ENCODE measurements around the gene ZCCHC17.

The ZCCHC17 gene

DNA sequence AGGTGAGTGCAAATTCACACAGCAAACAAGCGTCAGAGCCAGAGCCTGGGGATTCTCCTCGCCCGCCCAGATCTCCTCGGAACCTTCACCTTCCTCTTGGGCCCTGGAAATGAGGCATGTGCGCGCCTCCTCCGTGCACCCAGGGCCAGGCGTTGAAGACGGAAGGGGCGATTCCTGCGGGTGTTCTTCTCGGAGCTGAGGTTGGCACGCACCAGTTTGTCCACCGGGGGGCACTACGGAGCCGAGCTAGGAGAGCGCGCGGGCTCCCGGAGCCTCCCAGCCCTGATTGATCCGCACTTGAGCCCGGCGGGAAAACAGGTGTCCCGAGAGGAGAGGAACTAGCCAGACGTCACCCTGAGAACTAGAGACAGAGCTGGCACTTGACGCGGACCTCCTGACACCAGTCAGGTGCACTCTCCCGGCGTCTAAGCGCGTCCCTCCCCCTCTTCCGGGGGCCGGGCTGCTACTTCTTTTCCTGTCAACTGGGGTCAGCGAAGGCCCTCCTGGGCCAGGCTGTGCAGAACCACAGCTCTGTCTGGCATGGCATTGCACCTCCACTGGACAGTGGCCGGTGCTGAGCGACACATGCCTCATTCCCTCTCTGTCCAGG, 97.9 kb downstream of the ZCCHC17 start:
- H2BK5ac ChIP-seq (ENCODE audit: low read length) = no peak overlapping the region
- H3K23ac ChIP-seq (ENCODE audit: low read depth, low read length, poor library complexity) = peak overlapping the region; percentile 1
- H3K9me3 ChIP-seq (replicated peaks in 1 of 2; ENCODE audit: control insufficient read depth in 2 of 2, insufficient read depth in 1 of 2, low read depth in 1 of 2, low read length in 2 of 2) = no peaks in the 10 kb centered on the region
- H2BK15ac ChIP-seq (ENCODE audit: low read length) = no peak overlapping the region
- H2BK12ac ChIP-seq (ENCODE audit: low read length) = no peak overlapping the region
- H3K14ac ChIP-seq (ENCODE audit: low read length) = no peak overlapping the region
- no peaks in the 10 kb centered on the region for H3K79me1 ChIP-seq (ENCODE audit: low read depth, low read length)
- H3K4ac ChIP-seq (ENCODE audit: low read length) = no peak overlapping the region
- H3K27me3 ChIP-seq (ENCODE audit: control insufficient read depth in 3 of 3, insufficient read depth in 3 of 3, low read depth in 1 of 3, low read length in 3 of 3) = no peaks in the 10 kb centered on the region
- no peak overlapping the region for H4K8ac ChIP-seq (ENCODE audit: low read depth, low read length)
- H3K4me2 ChIP-seq (ENCODE audit: insufficient read depth, low read length, poor library complexity, severe bottlenecking) = peak overlapping the region; percentile 63
- no peak overlapping the region for H3K27ac ChIP-seq (replicated peaks; ENCODE audit: low read length)
- peak overlapping the region; percentile 92 for H2AFZ ChIP-seq (ENCODE audit: low read length)
- no peak overlapping the region for H4K91ac ChIP-seq (ENCODE audit: low read depth, low read length, poor library complexity)
- H3K18ac ChIP-seq (ENCODE audit: low read length) = peak overlapping the region; percentile 44
- peak overlapping the region; percentile 46 to 66 for H3K4me3 ChIP-seq (ENCODE audit: low read length in 2 of 2)
- peaks cover 2 to 10% of the 10 kb centered on the region in 2 donors for H3K4me1 ChIP-seq (ENCODE audit: control insufficient read depth in 2 of 2, insufficient read depth in 1 of 2, low read depth in 1 of 2, low read length in 2 of 2)
- no CpG with 5 or more reads among the region's 36 CpGs for WGBS, 2 donors (ENCODE audit: extremely low coverage in 2 of 2, insufficient read length in 2 of 2, insufficient replicate concordance in 1 of 2)
- no peak overlapping the region for H2BK120ac ChIP-seq (ENCODE audit: low read depth, low read length)
- no peaks in the 10 kb centered on the region for H3K36me3 ChIP-seq (replicated peaks in 1 of 2; ENCODE audit: control insufficient read depth in 2 of 2, insufficient read depth in 2 of 2, low read length in 2 of 2)
- no peak overlapping the region for H3K9ac ChIP-seq (ENCODE audit: low read depth, low read length, poor library complexity)
- H2AK5ac ChIP-seq (ENCODE audit: low read depth, low read length) = peak overlapping the region; percentile 81
- DNase-seq (ENCODE audit: low spot score) = peak; percentile 79

GRCh38 chr1:31396633-31397351, 100.0 kb downstream of the ZCCHC17 start:
- H3K27ac ChIP-seq (replicated peaks; ENCODE audit: low read length) = no peak overlapping the region
- no peak overlapping the region for H2BK15ac ChIP-seq (ENCODE audit: low read length)
- H3K79me1 ChIP-seq (ENCODE audit: low read depth, low read length) = no peaks in the 10 kb centered on the region
- H2AK5ac ChIP-seq (ENCODE audit: low read depth, low read length) = peak overlapping the region; percentile 66
- no peak overlapping the region for H2BK5ac ChIP-seq (ENCODE audit: low read length)
- H2AFZ ChIP-seq (ENCODE audit: low read length) = no peak overlapping the region
- H3K9me3 ChIP-seq (replicated peaks in 1 of 2; ENCODE audit: control insufficient read depth in 2 of 2, insufficient read depth in 1 of 2, low read depth in 1 of 2, low read length in 2 of 2) = no peaks in the 10 kb centered on the region
- H2BK12ac ChIP-seq (ENCODE audit: low read length) = no peak overlapping the region
- H3K18ac ChIP-seq (ENCODE audit: low read length) = no peak overlapping the region
- H3K23ac ChIP-seq (ENCODE audit: low read depth, low read length, poor library complexity) = no peak overlapping the region
- no peaks in the 10 kb centered on the region for H3K36me3 ChIP-seq (replicated peaks in 1 of 2; ENCODE audit: control insufficient read depth in 2 of 2, insufficient read depth in 2 of 2, low read length in 2 of 2)
- no peak overlapping the region for H3K9ac ChIP-seq (ENCODE audit: low read depth, low read length, poor library complexity)
- no peak overlapping the region for H4K8ac ChIP-seq (ENCODE audit: low read depth, low read length)
- H3K27me3 ChIP-seq (ENCODE audit: control insufficient read depth in 3 of 3, insufficient read depth in 3 of 3, low read depth in 1 of 3, low read length in 3 of 3) = no peaks in the 10 kb centered on the region
- H3K4me3 ChIP-seq (ENCODE audit: low read length in 2 of 2) = peak overlapping the region in 1 of 2 donors; percentile 13
- H3K4ac ChIP-seq (ENCODE audit: low read length) = no peak overlapping the region
- H4K91ac ChIP-seq (ENCODE audit: low read depth, low read length, poor library complexity) = no peak overlapping the region
- no peak overlapping the region for H3K14ac ChIP-seq (ENCODE audit: low read length)
- WGBS, 2 donors (ENCODE audit: extremely low coverage in 2 of 2, insufficient read length in 2 of 2, insufficient replicate concordance in 1 of 2) = no CpG with 5 or more reads among the region's 3 CpGs
- H3K4me1 ChIP-seq (ENCODE audit: control insufficient read depth in 2 of 2, insufficient read depth in 1 of 2, low read depth in 1 of 2, low read length in 2 of 2) = peaks cover 2 to 10% of the 10 kb centered on the region in 2 donors
- no peak overlapping the region for H3K4me2 ChIP-seq (ENCODE audit: insufficient read depth, low read length, poor library complexity, severe bottlenecking)
- no peak for DNase-seq (ENCODE audit: low spot score)
- no peak overlapping the region for H2BK120ac ChIP-seq (ENCODE audit: low read depth, low read length)

DNA sequence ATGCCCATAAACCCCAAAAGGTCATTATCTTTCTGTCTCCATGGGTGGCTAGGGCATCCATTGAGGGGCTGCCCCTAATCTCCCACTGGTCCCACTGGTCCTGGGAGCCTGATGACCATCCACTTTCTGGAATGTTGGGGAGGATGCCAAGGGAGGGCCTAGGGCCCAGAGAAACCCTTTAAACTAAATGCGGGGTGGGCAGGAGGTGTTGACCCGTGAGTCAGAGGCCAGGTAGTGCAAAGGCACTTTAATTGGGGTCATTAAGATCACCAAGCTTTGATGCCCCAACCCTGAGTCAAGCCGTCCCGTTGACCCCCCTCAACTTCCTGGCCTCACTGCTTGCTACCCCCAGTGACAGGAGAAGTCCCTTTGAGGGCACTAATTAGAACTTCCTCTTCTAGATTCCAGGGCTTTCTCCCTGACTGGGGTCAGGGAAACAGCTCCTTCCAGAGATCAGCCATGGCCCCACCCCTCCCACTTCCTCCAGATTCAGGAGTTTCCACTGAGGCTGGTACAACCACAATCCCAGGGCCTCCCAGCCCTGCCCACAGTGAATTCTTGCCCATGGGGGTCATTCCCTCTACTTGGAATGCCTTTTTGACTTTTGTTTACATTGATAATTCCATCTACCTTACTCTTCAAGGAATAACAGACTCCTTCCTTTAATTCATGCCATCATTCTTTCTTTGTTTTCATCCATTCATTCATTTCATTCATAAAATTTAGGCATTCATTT, 100.7 kb downstream of the ZCCHC17 start:
- H3K9ac ChIP-seq (ENCODE audit: low read depth, low read length, poor library complexity) = no peak overlapping the region
- H3K4me1 ChIP-seq (ENCODE audit: control insufficient read depth in 2 of 2, insufficient read depth in 1 of 2, low read depth in 1 of 2, low read length in 2 of 2) = peaks cover 2 to 10% of the 10 kb centered on the region in 2 donors

GRCh38 chr1:31398246-31398645, 101.4 kb downstream of the ZCCHC17 start:
- Histone ChIP-seq H3K9ac (ENCODE audit: low read depth, low read length, poor library complexity) (no peak overlapping the region), H4K91ac (ENCODE audit: low read depth, low read length, poor library complexity) (no peak overlapping the region), H3K4me3 (ENCODE audit: low read length in 2 of 2) (no peak overlapping the region), H2BK5ac (ENCODE audit: low read length) (no peak overlapping the region), H4K8ac (ENCODE audit: low read depth, low read length) (no peak overlapping the region), H3K27me3 (ENCODE audit: control insufficient read depth in 3 of 3, insufficient read depth in 3 of 3, low read depth in 1 of 3, low read length in 3 of 3) (no peaks in the 10 kb centered on the region), H2BK120ac (ENCODE audit: low read depth, low read length) (no peak overlapping the region), H3K27ac (replicated peaks; ENCODE audit: low read length) (no peak overlapping the region), H3K14ac (ENCODE audit: low read length) (no peak overlapping the region), H3K36me3 (replicated peaks in 1 of 2; ENCODE audit: control insufficient read depth in 2 of 2, insufficient read depth in 2 of 2, low read length in 2 of 2) (no peaks in the 10 kb centered on the region), H3K9me3 (replicated peaks in 1 of 2; ENCODE audit: control insufficient read depth in 2 of 2, insufficient read depth in 1 of 2, low read depth in 1 of 2, low read length in 2 of 2) (no peaks in the 10 kb centered on the region), H3K79me1 (ENCODE audit: low read depth, low read length) (no peaks in the 10 kb centered on the region), H3K4me2 (ENCODE audit: insufficient read depth, low read length, poor library complexity, severe bottlenecking) (no peak overlapping the region), H3K4me1 (ENCODE audit: control insufficient read depth in 2 of 2, insufficient read depth in 1 of 2, low read depth in 1 of 2, low read length in 2 of 2) (peaks cover 2 to 10% of the 10 kb centered on the region in 2 donors), H2AK5ac (ENCODE audit: low read depth, low read length) (no peak overlapping the region), H3K4ac (ENCODE audit: low read length) (no peak overlapping the region), H3K18ac (ENCODE audit: low read length) (peak overlapping the region; percentile 61), H2BK15ac (ENCODE audit: low read length) (no peak overlapping the region), H3K23ac (ENCODE audit: low read depth, low read length, poor library complexity) (no peak overlapping the region), H2BK12ac (ENCODE audit: low read length) (no peak overlapping the region), H2AFZ (ENCODE audit: low read length) (no peak overlapping the region)
- WGBS, 2 donors (ENCODE audit: extremely low coverage in 2 of 2, insufficient read length in 2 of 2, insufficient replicate concordance in 1 of 2) = no CpG with 5 or more reads among the region's 2 CpGs
- no peak for DNase-seq (ENCODE audit: low spot score)

More for the DNA sequence above, 100.7 kb downstream of the ZCCHC17 start:
- H2BK120ac ChIP-seq (ENCODE audit: low read depth, low read length) = no peak overlapping the region
- no peak overlapping the region for H3K4me3 ChIP-seq (ENCODE audit: low read length in 2 of 2)
- no peak overlapping the region for H3K4me2 ChIP-seq (ENCODE audit: insufficient read depth, low read length, poor library complexity, severe bottlenecking)
- H2BK5ac ChIP-seq (ENCODE audit: low read length) = peak overlapping the region; percentile 26
- peak overlapping the region; percentile 61 for H3K18ac ChIP-seq (ENCODE audit: low read length)
- H3K9me3 ChIP-seq (replicated peaks in 1 of 2; ENCODE audit: control insufficient read depth in 2 of 2, insufficient read depth in 1 of 2, low read depth in 1 of 2, low read length in 2 of 2) = no peaks in the 10 kb centered on the region
- no peak overlapping the region for H2AFZ ChIP-seq (ENCODE audit: low read length)
- H3K36me3 ChIP-seq (replicated peaks in 1 of 2; ENCODE audit: control insufficient read depth in 2 of 2, insufficient read depth in 2 of 2, low read length in 2 of 2) = no peaks in the 10 kb centered on the region
- WGBS, 2 donors (ENCODE audit: extremely low coverage in 2 of 2, insufficient read length in 2 of 2, insufficient replicate concordance in 1 of 2) = no CpG with 5 or more reads among the region's 4 CpGs
- H3K79me1 ChIP-seq (ENCODE audit: low read depth, low read length) = no peaks in the 10 kb centered on the region
- H2AK5ac ChIP-seq (ENCODE audit: low read depth, low read length) = peak overlapping the region; percentile 66
- H3K23ac ChIP-seq (ENCODE audit: low read depth, low read length, poor library complexity) = no peak overlapping the region
- no peak overlapping the region for H3K4ac ChIP-seq (ENCODE audit: low read length)
- no peaks in the 10 kb centered on the region for H3K27me3 ChIP-seq (ENCODE audit: control insufficient read depth in 3 of 3, insufficient read depth in 3 of 3, low read depth in 1 of 3, low read length in 3 of 3)
- DNase-seq (ENCODE audit: low spot score) = no peak
- H3K27ac ChIP-seq (replicated peaks; ENCODE audit: low read length) = no peak overlapping the region
- H3K14ac ChIP-seq (ENCODE audit: low read length) = no peak overlapping the region
- H2BK12ac ChIP-seq (ENCODE audit: low read length) = no peak overlapping the region
- no peak overlapping the region for H2BK15ac ChIP-seq (ENCODE audit: low read length)
- no peak overlapping the region for H4K8ac ChIP-seq (ENCODE audit: low read depth, low read length)
- no peak overlapping the region for H4K91ac ChIP-seq (ENCODE audit: low read depth, low read length, poor library complexity)
